Mammary epithelial cell (primary cell): Measurements from ENCODE around the gene OOSP4A.

Source experiments
- CTCF ChIP-seq, 2 donors: IDR thresholded peaks in 1 of 2; conservative IDR thresholded peaks in 1 of 2; 2 replicates each; pipeline ENCODE4 v1.5.1; 2011 to 2012; ENCODE audit warnings: inconsistent platforms in 2 of 2, low read length in 2 of 2, mild to moderate bottlenecking in 2 of 2, control low read depth in 1 of 2, low read depth in 1 of 2; ENCODE audit not compliant: insufficient read depth in 1 of 2; ENCODE audit errors: extremely low read depth in 1 of 2
- EZH2 ChIP-seq: IDR thresholded peaks from 2 replicates; pipeline ENCODE4 v1.6.1; 2012; ENCODE audit warnings: low read length, inconsistent platforms, borderline replicate concordance

GRCh38 chr11:59984368-59984767 is 20.5 kb downstream of the OOSP4A start:
- TF ChIP-seq EZH2 (no peak), CTCF (conservative IDR thresholded peaks at IDR 0.05 in 1 of 2, IDR thresholded peaks at IDR 0.05 in 1 of 2; ENCODE audit: extremely low read depth in 1 of 2, insufficient read depth in 1 of 2, low read depth in 1 of 2, low read length in 2 of 2) (no peak)
